HG02759 (cell line): ENCODE measurements around the gene METTL9.
"Not testable (repeated sequence)": the region's sequence is repeated elsewhere in the genome, so short reads cannot be mapped to it uniquely, and the experiment has no call there.

Experiments
- ATAC-seq: cut with Tn5 transposase; IDR thresholded peaks from one replicate; pipeline ENCODE4 v1.9.1; 2021; ENCODE audit warnings: mild to moderate bottlenecking, moderate library complexity; ENCODE audit not compliant: unreplicated experiment

The METTL9 gene

DNA sequence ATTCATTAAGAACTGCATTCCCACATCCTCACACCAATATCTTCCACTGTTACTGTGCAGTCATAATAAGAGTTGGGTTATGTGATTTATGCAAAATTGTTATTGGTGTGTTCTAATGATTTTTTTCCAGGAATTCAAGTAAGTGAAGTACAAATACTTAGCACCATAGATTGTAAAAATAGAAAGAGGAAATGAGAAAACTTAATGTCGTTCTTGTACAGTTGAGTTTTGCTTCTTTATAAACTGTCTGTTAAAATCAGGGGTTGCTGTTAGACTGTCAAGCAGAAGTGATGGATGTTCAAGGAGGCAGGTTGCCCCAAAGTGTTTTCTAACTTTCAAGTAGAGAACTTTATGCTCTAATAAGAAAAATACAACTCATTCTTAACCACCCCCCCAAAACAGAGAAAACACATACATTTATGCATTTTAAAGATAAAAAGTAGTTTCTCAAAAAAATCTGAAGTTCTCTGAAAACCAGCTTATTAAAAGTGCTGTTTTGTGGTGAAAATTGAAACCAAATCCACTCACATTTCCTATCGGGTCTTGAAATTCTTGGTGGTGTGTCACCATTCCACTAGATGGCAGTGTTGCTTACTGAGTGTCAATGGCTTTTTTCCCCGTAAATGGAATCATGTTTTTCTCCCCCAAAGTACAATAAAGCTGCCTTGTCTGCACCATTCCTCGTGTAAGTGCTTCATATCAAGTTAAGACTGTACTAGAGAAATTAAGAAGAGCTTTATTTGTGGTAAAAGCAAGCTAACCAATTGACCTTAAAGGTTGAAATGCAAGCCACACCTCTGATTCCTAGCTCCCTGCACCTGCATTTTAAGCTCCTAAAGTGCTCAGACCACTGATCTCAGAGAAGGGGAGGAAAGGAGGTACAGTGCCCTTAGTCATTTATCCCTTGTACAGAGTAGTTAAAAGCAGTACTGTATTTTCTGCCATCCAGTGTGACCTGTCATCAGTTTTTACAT lies 57.7 kb downstream of the METTL9 start:
- ATAC-seq, result no peak

DNA sequence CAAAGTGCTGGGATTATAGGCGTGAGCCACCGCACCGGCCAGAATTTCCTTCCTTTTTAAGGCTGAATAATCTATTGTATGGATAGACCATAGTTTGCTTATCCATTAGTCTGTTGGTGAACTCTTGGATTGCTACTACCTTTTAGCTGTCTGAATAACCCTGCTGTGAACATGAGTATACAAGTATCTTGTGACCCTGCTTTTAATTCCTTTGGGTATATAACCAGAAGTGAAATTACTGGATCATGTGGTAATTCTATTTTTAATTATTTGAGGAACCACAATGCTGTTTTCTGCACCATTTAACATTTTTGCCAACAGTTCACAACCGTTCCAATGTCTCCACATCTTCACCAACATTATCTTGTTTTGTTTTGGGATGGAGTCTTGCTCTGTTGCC lies 59.7 kb downstream of the METTL9 start:
- ATAC-seq, result no peak

DNA sequence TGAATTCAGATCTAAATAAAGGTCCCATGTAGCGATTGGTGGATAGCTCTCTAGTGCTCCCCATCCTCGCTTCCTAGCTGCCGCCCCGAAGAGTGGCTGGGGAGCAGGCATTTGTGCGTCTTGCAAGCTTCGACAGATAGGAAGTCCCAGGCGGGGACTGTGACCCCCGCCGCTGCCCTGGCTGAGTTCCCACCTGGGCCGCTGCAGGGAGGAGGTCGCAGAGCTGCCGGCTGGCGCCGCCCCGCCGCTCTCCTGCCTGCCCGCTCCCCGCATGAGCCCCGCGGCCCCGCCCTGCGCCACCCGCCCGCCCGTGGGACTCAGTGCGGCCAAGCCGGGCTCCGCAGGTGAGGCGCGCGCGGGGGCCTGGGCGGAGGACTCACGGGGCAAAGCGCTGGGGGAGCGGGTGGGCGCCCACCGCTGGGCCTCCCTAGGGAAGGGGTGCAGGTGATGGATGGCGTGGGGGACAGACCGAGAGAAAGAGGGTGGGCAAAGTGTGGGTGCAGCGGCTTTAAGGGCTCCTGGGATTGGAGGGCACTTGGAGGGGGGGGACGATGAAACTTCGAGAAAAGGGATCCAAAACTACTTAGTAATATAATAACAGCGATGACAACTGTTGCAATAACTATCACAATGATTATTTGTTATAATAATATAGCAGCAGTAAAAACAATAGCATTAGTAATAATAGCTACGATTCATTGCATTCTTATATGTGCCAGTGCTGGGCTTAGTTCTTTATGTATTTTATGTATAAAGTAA lies 64.7 kb downstream of the METTL9 start, which contains the start of gene OTOA:
Gene OTOA (plus strand): TSS at position 80 of the 759 bp plus-strand sequence. CDS start 14,547 bp downstream, outside the sequence.
- no peak for ATAC-seq

DNA sequence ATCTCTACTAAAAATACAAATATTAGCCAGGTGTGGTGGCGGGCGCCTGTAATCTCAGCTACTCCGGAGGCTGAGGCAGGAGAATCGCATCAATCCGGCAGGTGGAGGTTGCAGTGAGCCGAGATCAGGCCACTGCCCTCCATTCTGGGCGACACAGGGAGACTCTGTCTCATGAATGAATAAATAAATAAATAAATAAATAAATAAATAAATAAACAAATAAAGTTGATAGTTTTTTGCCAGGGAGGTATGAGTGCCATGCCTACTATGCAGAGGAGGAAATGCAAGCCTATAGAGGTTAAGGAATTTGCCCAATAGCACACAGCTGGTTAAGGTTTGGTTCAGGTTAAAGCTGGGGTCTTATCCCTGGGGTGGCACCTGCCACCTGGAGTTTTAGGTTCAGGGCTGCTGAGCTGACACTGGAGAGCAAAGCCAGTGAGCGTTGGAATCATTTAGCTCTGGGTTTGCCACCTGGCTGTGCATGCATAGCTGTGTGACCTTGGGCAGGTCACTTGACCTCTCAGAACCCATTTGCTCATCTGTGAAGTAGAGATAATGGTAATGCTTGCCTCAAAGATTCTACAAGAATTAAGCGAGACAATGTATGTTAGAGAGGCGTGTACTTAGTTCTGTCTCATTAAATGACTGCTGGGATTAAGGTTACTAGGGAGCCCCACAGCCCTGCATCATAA lies 65.6 kb downstream of the METTL9 start:
- no peak for ATAC-seq

DNA sequence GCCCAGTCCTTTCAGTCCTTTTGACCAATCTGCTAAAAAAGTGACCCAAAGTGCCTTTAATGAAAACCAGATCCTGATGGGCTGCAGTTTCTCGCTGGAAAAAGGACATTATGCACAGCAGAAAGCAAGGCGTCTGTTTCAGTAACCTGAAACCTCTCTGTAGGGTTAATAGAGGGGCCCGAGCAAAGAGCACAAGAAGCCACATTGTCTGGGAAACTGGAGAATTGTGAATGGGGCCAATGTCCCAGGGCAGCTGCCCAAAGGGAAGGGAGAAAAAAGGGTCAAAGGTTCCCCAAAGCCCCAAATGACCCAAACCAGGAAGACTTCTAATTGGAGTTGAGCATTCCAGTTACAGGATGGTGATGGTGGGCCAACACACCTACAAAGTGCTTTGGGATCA lies 67.4 kb downstream of the METTL9 start:
- ATAC-seq, result no peak

DNA sequence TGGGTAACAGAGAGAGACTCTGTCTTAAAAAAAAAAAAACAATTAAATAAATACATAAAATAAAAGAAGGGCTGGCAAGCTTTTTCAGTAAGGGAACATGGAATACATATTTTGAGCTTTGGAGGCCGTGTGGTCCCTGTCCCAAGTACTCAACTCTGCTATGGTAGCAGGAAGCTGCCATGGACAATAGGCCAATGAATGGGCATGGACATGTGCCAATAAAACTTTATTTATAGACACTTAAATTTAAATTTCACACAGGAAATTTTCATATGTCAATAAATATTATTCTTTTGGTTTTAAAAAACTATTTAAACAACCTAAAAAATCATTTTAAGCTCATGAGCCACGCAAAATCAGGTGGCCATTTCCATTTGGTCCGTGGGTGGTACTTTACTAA lies 68.2 kb downstream of the METTL9 start:
- no peak for ATAC-seq

DNA sequence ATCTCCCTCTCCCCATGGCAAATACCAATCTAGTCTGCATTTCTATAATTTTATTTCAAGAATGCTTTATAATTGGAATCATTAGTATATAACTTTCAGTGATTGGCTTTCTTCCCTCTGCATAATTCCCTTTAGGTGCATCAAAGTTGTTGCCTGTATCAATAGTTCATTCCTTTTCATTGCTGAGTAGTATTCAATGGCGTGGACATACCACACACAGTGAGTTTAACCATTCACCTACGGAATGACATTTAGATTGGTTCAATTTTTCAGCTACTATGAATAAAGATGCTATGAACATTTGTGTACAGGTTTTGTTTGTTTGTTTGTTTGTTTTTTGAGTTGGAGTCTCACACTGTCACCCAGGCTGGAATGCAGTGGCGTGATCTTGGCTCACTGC lies 74.1 kb downstream of the METTL9 start:
- ATAC-seq, result no peak

DNA sequence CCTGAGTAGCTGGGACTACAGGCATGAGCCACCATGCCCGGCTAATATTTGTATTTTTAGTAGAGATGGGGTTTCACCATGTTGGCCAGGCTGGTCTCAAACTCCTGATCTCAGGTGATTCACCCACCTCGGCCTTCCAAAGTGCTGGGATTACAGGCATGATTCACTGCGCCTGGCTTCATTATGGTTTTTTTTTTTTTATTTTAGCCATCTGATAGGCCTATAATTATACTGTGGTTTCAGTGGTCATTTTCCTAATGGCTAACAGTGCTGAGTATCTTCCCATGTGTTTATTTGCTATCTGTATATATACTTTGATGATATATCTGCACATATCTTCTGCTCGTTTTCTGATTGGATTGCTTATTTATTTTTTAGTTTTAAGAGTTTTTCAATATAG lies 75.1 kb downstream of the METTL9 start:
- ATAC-seq, result not testable (repeated sequence)

DNA sequence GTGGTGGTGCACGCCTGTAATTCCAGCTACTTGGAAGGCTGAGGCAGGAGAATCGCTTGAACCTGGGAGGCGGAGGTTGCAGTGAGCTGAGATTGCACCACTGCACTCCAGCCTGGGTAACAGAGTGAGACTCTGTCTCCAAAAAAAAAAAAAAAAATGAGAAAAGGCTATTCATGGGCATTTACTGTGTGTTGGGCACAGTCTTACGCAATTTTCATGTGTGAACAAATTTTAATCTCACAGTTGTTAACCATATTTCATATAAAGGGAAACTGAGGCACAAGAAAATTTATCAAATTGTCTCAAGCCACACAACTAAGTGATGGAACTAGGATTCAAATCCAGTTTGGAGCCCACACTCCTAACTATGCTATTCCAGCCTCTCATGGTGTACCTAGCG lies 81.3 kb downstream of the METTL9 start:
- ATAC-seq, result not testable (repeated sequence)

DNA sequence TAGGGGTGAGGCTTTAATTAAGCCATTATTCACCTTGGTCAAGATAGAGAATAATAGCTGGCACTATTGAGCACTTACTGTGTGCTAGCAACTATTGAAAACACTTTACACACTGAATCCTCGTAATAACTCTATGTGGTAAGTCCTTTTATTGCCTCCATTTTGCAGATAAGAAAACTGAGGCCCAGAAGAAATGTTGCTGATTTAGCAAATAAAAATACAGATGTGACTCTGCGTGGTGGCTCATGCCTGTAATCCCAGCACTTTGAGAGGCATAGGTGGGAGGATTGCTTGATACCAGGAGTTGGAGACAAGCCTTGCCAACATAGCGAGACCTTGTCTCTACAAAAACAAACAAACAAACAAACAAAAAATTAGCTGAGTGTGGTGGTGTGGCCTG lies 83.8 kb downstream of the METTL9 start:
- ATAC-seq, result no peak

DNA sequence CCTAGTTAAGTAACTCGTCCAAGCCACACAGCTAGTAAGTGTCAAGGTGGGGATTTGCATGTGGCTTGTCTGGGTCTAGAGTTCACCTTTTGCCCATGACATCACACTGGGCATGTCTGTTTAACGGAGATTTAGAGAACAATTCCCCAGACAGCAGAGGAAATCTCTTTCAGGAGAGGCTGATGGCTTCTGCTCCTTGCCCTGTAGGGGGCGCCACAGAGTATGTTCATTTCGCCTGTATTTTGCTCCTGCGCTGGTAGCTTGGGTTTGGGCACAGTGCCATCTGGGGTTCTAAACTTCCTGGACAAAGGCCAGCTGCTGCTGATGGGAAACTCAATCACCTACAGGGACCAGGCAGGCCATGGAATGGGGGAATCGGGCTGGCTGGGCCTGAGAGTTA lies 84.8 kb downstream of the METTL9 start:
- no peak for ATAC-seq

DNA sequence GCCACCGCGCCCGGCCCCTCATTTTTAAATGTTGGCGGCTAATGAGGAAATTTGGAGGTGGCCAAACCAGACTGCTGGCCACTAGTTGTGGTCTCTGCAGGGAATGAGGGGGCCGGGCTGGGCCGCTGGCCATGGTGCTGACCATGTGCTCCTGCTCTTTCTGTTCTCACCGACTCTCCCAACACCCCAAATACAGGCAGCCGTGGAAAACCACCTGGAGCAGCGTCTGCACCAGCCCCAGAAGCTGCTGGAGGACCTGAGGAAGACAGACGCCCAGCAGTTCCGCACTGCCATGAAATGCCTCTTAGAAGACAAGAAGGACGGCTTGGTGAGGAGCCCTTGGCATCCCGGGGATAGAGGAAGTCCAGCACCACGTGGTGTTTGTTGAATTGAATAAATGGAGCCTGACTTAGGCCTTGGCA lies 85.7 kb downstream of the METTL9 start:
- ATAC-seq, result no peak

DNA sequence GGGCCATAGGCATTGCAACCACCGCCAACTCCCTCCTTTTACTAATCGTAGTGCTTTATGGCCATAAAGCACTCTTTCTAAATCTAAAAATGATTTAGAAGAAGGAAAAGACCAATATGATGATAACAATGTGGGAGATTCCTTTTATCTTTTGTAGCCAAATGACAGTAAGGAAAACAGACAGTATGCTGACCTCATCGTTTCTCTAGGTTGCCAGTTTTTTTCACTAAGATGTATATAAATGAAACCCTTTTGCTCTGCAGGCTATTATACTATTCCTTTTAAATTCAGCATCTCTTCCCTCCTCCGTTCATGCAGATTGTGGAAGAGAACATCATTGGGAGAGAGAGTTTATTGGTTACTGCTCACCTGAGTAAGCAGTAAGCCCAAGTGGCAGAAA lies 89.7 kb downstream of the METTL9 start:
- ATAC-seq, result no peak

DNA sequence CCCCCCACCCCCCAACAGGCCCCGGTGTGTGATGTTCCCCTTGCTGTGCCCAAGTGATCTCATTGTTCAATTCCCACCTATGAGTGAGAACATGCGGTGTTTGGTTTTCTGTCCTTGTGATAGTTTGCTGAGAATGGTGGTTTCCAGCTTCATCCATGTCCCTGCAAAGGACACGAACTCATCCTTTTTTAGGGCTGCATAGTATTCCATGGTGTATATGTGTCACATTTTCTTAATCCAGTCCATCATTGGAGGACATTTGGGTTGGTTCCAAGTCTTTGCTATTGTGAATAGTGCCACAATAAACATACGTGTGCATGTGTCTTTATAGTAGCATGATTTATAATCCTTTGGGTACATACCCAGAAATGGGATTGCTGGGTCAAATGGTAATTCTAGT lies 91.6 kb downstream of the METTL9 start:
- ATAC-seq, result not testable (repeated sequence)

DNA sequence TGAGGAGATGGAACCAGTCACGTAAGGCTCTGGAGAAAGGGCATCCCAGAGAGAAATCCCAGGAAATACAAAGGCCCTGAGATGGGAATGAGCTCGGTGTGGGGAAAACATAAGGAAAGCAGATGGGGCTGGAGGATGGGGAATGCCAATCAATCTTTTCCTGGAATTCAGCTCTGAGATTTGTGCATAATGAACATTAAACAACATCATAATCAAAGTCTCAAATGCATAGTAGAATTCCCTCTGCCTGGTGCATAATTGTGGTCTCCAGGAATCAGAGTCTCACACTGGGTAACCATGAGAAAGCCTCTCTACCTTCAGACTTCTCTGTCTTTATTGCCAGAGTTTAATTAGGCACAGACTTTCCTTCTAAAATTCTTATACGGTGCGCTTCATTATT lies 95.2 kb downstream of the METTL9 start:
- ATAC-seq, result no peak

DNA sequence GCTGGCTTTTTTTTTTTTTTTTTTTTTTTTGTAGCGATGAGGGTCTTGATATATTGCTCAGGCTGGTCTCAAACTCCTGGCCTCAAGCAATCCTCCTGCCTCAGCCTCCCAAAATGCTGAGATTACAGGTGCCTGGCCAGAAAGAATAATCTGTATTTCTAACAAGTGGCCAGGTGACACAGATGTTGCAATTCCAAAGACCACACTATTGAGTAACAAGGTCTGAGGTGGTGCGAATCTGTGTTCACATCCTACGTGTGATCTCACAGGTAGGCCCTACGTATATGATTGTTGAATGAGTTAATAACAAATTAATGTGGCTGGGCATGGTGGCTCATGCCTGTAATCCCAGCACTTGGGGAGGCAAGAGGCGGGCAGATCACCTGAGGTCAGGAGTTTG lies 97.7 kb downstream of the METTL9 start:
- ATAC-seq, result no peak

DNA sequence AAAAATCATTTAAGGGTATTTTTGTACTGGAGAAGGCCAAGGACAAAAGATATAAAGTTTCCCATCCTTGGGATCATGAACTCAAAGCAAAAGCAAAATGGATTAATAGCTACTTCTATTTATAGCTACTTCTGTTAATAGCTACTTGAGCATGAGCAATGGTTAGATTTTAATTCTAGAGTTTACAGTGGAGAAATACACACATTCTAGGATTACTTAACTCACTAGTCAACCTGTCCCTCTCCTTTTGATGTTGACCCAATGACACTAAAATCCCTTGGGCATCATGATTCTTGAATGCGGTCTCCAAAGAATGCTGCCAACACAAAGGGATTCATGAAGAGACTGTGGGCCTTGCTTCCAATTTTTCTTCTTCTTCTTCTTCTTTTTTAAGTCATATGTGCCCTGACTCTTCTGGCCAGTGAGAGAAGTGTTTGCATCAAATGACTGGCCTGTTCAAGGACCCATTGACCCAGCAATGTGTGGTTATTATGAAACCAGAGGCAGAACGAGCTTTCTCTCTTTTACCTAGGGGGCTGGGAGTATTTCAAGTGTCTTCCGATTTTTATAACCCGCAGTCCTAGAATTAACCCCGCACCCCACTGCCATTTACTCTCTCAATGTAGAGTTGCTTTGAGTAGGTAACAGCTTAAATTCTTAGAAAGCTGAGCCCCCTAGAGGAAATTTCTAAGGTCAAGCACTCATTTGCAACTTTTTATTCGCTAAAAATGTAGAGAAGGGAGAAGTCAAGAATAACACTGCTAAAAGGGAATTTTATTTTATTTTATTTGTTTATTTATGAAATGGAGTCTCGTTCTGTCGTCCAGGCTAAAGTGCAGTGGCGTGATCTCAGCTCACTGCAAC lies 99.0 kb downstream of the METTL9 start:
- ATAC-seq, result no peak

DNA sequence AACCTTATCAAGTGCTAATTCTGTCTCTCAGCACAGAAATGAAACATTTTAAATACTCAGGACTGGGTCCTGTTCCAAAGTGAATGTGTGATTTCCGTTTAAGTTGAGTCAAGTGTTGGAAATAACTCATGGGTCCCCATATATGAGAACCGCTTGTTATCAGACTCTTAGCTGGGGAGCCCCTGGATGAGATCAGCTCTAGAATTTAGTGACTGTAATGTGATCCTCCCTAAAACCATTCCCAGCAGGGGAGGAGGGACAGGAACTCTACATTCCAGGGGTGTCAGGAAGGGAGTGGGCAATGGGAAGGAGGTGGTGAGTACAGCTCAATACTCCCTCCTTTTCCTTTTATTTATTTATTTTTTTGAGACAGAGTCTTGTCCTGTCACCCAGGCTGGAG lies 101.9 kb downstream of the METTL9 start:
- ATAC-seq, result no peak

DNA sequence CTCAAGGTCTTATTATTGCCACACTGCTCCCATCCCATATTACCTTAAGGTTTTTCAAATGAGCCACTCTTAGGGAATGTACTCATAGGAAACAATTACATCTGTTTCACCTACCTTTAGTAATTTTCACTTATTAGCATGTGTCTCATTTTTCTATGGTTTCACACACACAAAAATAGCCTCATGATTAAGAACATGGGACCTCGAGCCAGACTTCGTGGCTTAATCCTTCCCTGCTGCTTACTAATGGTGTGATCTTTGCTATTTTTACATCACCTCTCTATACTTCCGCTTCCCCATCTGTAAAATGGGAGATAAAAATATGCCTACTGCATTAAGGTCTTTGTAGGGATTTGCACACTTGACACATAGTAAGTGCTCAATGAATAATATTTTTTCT lies 102.9 kb downstream of the METTL9 start:
- no peak for ATAC-seq

DNA sequence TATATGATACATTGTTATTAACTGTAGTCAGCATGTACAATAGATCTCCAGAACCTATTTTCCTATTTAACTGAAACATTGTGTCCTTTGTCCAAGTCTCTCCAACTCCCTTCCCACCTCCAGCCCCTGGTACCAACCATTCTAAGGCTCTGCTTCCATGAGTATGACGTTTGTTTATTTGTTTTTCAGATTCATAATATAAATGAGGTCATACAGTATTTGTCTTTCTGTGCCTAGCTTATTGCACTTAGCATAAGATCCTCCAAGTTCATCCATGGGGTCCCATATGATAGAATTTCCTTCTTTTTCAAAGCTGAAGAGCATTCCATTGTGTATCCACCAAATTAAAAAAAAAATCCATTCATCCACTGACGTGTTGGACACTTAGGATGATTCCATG lies 103.8 kb downstream of the METTL9 start:
- ATAC-seq, result no peak
